ENCODE measurements around the gene UBE2B. TPM values are rescaled to one million over a fixed set of nuclear protein-coding genes. Genes with fewer than 3 reads are reported as not detected.

The UBE2B gene
- total RNA-seq, 1 donor from 2014 or later, result 97.8 TPM

- Mint-ChIP-seq H3K27ac (ENCODE audit: unreplicated experiment) (no peak overlapping the region), H3K4me3 (ENCODE audit: unreplicated experiment) (no peak overlapping the region), H3K9me3 (ENCODE audit: unreplicated experiment) (no peaks in the 10 kb centered on the region), H3K36me3 (ENCODE audit: low read depth, unreplicated experiment) (no peaks in the 10 kb centered on the region), H3K27me3 (ENCODE audit: low read depth, unreplicated experiment) (no peaks in the 10 kb centered on the region), H3K4me1 (ENCODE audit: low read depth, unreplicated experiment) (peaks cover 2% of the 10 kb centered on the region)
- Histone ChIP-seq H4K20me1 (ENCODE audit: insufficient read depth, low read length) (peaks cover 7% of the 10 kb centered on the region), H3K36me3 (ENCODE audit: insufficient read depth, low read length) (peaks cover 3% of the 10 kb centered on the region), H3K9me3 (ENCODE audit: insufficient read depth, low read depth, low read length) (no peaks in the 10 kb centered on the region), H3K4me3 (ENCODE audit: insufficient read depth, low read depth, low read length) (no peak overlapping the region), H3K4me2 (ENCODE audit: low read length) (no peak overlapping the region), H3K4me1 (ENCODE audit: insufficient read depth, low read length) (peaks cover 13% of the 10 kb centered on the region), H3K27me3 (ENCODE audit: insufficient read depth, low read length) (no peaks in the 10 kb centered on the region), H3K27ac (ENCODE audit: low read depth, low read length) (no peak overlapping the region), H3K79me2 (ENCODE audit: insufficient read depth, low read length) (peaks cover 26% of the 10 kb centered on the region), H2AFZ (ENCODE audit: low read depth, low read length) (no peak overlapping the region), H3K9ac (ENCODE audit: low read length) (no peak overlapping the region)
- DNase-seq (ENCODE audit: low read depth), result no peak
- no peak for FAIRE-seq
- TF ChIP-seq EZH2 (IDR thresholded peaks at IDR 0.05; ENCODE audit: insufficient read depth, low read length), result no peak
- TF ChIP-seq CTCF (IDR thresholded peaks at IDR 0.05; ENCODE audit: insufficient read depth, low read depth, low read length), result no peak
Observed at GRCh38 chr5:134409321-134409720, 38.0 kb downstream of the UBE2B start.

DNA sequence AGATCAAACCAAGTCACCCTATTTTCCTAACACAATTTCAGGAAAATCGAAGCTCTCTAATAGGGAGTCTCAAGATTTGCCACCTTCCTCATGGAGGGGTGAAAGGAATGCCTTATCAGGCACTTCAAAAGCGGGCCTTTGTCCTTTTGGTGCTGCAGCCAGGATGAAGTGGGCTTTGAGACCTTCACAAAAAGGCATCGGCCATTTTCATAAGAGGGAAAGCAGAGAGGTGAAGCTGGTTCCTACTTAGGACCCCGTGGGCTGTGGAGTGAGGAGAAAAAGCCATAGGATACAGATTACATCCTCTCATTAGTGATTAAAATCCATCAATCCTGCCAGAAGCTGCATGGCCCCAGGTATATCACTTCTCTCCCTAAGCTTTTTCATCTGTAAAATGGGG is 39.5 kb downstream of the UBE2B start:
- Mint-ChIP-seq H3K36me3 (ENCODE audit: low read depth, unreplicated experiment) (no peaks in the 10 kb centered on the region), H3K4me3 (ENCODE audit: unreplicated experiment) (peak overlapping the region; percentile 93), H3K27ac (ENCODE audit: unreplicated experiment) (no peak overlapping the region), H3K9me3 (ENCODE audit: unreplicated experiment) (no peaks in the 10 kb centered on the region), H3K4me1 (ENCODE audit: low read depth, unreplicated experiment) (peaks cover 2% of the 10 kb centered on the region), H3K27me3 (ENCODE audit: low read depth, unreplicated experiment) (no peaks in the 10 kb centered on the region)
- peaks cover 7% of the 10 kb centered on the region for H4K20me1 ChIP-seq (ENCODE audit: insufficient read depth, low read length)
- H3K4me1 ChIP-seq (ENCODE audit: insufficient read depth, low read length), result peaks cover 13% of the 10 kb centered on the region
- FAIRE-seq (no peak), DNase-seq (ENCODE audit: low read depth) (no peak)
- peaks cover 3% of the 10 kb centered on the region for H3K36me3 ChIP-seq (ENCODE audit: insufficient read depth, low read length)
- H3K79me2 ChIP-seq (ENCODE audit: insufficient read depth, low read length), result peaks cover 26% of the 10 kb centered on the region
- no peaks in the 10 kb centered on the region for H3K27me3 ChIP-seq (ENCODE audit: insufficient read depth, low read length)
- H3K9ac ChIP-seq (ENCODE audit: low read length), result peak overlapping the region; percentile 87
- no peak for TF ChIP-seq EZH2 (IDR thresholded peaks at IDR 0.05; ENCODE audit: insufficient read depth, low read length)
- peak overlapping the region; percentile 95 for H3K4me2 ChIP-seq (ENCODE audit: low read length)
- peak overlapping the region; percentile 85 for H3K4me3 ChIP-seq (ENCODE audit: insufficient read depth, low read depth, low read length)
- no peak overlapping the region for H3K27ac ChIP-seq (ENCODE audit: low read depth, low read length)
- no peaks in the 10 kb centered on the region for H3K9me3 ChIP-seq (ENCODE audit: insufficient read depth, low read depth, low read length)
- no peak overlapping the region for H2AFZ ChIP-seq (ENCODE audit: low read depth, low read length)

DNA sequence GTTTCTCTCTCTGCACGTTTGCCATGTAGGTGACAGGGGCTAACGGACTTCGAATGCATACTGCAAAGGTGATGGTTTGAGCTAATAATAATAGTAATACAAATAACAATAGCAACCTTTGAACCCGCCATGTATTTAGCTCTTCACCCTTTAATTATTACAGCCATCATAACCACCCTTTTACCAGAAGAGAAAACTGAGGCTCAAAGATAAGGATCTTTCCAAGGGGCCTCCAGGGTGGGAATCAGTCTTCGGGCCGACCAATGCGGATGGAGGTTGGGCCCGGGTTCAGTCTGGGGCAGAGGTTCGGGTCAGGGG is 39.8 kb downstream of the UBE2B start:
- H3K4me1 Mint-ChIP-seq (ENCODE audit: low read depth, unreplicated experiment), result peaks cover 2% of the 10 kb centered on the region

More for the DNA sequence above, 39.8 kb downstream of the UBE2B start:
- H3K27ac Mint-ChIP-seq (ENCODE audit: unreplicated experiment), result peak overlapping the region; percentile 69
- DNase-seq (ENCODE audit: low read depth), result no peak
- H3K9me3 ChIP-seq (ENCODE audit: insufficient read depth, low read depth, low read length), result no peaks in the 10 kb centered on the region
- peak overlapping the region; percentile 93 for H3K4me3 Mint-ChIP-seq (ENCODE audit: unreplicated experiment)
- peaks cover 3% of the 10 kb centered on the region for H3K36me3 ChIP-seq (ENCODE audit: insufficient read depth, low read length)
- H2AFZ ChIP-seq (ENCODE audit: low read depth, low read length), result peak overlapping the region; percentile 98
- peaks cover 7% of the 10 kb centered on the region for H4K20me1 ChIP-seq (ENCODE audit: insufficient read depth, low read length)
- no peaks in the 10 kb centered on the region for H3K27me3 Mint-ChIP-seq (ENCODE audit: low read depth, unreplicated experiment)
- no peaks in the 10 kb centered on the region for H3K9me3 Mint-ChIP-seq (ENCODE audit: unreplicated experiment)
- no peaks in the 10 kb centered on the region for H3K36me3 Mint-ChIP-seq (ENCODE audit: low read depth, unreplicated experiment)
- peak overlapping the region; percentile 29 for H3K27ac ChIP-seq (ENCODE audit: low read depth, low read length)
- TF ChIP-seq CTCF (IDR thresholded peaks at IDR 0.05; ENCODE audit: insufficient read depth, low read depth, low read length) (no peak), EZH2 (IDR thresholded peaks at IDR 0.05; ENCODE audit: insufficient read depth, low read length) (no peak)
- FAIRE-seq, result no peak
- H3K4me3 ChIP-seq (ENCODE audit: insufficient read depth, low read depth, low read length), result peak overlapping the region; percentile 85
- H3K4me1 ChIP-seq (ENCODE audit: insufficient read depth, low read length), result peaks cover 13% of the 10 kb centered on the region
- H3K9ac ChIP-seq (ENCODE audit: low read length), result peak overlapping the region; percentile 87
- peak overlapping the region; percentile 95 for H3K4me2 ChIP-seq (ENCODE audit: low read length)
- no peaks in the 10 kb centered on the region for H3K27me3 ChIP-seq (ENCODE audit: insufficient read depth, low read length)
- H3K79me2 ChIP-seq (ENCODE audit: insufficient read depth, low read length), result peaks cover 26% of the 10 kb centered on the region
